ENCODE data around the gene BDKRB1.
"Not testable (repeated sequence)": the region's sequence is repeated elsewhere in the genome, so short reads cannot be mapped to it uniquely, and the experiment has no call there.

Gene BDKRB1

DNA sequence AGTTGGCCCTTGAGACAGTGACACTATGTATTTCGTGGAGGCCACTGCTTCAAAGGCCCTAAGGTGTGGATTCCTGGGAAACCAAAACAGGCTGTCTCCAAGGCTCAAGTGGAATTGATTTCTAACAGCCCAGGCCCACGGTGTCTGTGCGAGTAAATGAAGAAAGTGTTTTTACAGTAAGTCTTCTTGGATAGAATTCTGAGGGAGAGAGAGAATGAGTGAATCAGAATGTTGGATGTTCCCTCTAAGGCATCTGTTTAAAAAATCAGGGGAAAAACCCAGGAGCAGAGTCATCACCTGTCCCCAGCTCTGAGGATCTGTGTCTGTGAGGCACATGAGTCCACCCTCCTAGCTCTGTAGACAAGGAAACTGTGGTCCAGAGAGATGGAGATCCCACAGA, 22.3 kb upstream of the BDKRB1 start:
- no peak for DNase-seq (ENCODE audit: low read depth in 2 of 2)

DNA sequence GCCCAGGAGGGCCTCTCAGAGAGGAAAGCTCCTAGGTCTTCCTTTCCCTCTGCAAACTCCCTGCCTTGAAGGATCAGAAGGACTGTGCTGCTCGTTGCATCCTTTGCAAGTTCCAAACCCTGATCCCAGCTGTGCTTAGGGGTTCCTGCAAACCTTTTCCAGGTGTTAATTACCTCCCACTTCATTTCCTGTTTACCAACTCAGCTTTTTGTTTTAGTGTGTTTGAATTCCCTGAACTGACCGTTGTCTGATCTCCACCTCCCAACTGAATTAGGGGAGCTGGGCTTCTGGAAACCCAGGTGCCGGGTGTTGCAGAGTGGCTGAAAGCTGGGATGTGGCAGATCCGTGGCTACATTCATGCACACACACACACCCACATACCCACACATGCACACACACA, 20.6 kb upstream of the BDKRB1 start:
- no peak for DNase-seq (ENCODE audit: low read depth in 2 of 2)

DNA sequence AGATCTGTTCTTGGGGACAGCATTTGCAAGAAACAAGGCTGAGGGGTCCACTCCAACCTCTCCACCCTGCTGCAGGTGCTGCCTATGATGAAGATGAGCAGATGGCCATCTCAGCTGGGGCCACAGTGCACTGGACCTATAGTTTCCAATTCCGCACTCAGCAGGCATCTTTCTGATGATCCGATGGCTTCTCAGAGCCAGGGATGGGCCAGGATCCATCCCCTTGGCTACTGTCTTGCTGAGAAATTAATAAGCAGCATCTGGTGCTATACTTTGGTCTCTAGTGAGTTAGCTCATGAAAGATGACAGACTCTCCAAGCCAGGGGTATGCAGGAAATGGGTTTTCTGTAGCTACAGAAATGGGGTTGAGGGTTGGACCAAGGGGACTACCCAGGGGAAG, 18.4 kb upstream of the BDKRB1 start:
- no peak for DNase-seq (ENCODE audit: low read depth in 2 of 2)

DNA sequence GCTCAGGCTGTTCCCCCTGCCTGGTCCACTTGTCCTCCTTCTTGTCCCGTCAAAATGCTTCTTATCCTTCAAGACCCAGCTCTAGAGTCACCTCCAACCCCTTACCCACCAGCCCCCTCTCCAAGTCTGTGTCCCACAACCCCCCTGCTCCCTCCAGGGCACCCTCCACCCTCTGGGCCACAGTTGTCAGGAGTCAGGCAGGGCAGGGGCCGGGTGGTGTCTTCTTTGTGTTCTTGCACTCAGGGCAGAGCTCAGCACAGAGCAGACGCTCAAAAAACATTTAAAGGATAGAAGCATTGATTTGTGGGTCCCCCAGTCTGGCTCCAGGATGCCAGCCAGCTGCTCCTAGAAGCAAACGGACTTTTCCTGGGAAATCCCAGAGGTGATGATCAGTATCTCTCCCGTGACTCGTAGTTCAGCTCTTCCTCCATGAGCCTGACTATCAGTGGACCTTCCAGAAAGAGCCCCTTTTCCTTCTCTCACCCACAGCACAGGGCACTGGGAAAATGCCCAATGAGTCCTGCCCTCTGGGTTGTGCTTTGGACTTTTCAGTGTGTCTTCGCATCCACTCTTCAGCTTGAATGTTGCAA, 17.2 kb upstream of the BDKRB1 start:
- no peak for DNase-seq (ENCODE audit: low read depth in 2 of 2)

DNA sequence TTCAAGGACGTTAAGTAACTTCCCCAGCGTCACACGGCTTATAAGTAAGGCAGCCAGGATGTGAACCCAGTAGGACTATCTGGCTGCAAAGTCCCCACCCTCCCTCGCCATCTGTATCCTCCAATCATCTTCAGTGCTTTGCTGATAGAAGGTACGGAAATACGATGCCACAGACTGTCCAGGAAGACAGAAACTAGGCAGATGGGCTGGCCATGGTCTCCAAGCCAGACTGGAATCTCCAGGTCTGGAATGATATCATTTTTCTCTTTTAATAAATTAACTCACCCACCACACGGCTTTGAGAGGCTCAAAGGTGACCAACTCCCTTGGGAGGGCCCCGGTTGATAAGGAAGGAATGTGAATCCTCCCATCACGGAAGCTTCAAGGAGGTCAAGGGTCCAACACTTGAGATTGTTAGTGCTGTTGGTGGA, 16.3 kb upstream of the BDKRB1 start:
- DNase-seq (ENCODE audit: low read depth in 2 of 2): no peak

DNA sequence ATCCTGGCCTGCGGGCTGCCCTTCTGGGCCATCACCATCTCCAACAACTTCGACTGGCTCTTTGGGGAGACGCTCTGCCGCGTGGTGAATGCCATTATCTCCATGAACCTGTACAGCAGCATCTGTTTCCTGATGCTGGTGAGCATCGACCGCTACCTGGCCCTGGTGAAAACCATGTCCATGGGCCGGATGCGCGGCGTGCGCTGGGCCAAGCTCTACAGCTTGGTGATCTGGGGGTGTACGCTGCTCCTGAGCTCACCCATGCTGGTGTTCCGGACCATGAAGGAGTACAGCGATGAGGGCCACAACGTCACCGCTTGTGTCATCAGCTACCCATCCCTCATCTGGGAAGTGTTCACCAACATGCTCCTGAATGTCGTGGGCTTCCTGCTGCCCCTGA, 15.4 kb upstream of the BDKRB1 start:
- DNase-seq (ENCODE audit: low read depth in 2 of 2): no peak

DNA sequence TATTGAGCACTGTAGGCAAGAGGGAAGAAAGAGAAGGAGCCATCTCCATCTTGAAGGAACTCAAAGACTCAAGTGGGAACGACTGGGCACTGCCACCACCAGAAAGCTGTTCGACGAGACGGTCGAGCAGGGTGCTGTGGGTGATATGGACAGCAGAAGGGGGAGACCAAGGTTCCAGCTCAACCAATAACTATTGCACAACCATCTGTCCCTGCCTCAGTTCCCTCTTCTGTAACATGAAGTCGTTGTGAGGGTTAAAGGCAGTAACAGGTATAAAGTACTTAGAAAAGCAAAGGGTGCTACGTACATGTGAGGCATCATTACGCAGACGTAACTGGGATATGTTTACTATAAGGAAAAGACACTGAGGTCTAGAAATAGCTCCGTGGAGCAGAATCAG, 13.9 kb upstream of the BDKRB1 start:
- DNase-seq (ENCODE audit: low read depth in 2 of 2): no peak

DNA sequence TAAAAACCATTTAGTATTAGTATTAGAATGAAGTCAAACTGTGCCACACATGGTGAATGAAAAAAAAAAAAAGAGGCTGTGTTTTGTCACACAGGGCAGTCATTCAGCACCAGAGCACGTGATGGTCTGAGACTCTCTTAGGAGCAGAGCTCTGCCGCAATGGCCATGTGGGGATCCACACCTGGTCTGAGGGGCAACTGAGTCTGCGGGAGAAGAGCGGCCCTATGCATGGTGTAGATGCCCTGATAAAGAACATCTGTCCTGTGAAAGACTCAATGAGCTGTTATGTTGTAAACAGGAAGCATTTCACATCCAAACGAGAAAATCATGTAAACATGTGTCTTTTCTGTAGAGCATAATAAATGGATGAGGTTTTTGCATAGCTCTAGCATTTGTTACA, 12.2 kb upstream of the BDKRB1 start:
- DNase-seq (ENCODE audit: low read depth in 2 of 2): no peak

DNA sequence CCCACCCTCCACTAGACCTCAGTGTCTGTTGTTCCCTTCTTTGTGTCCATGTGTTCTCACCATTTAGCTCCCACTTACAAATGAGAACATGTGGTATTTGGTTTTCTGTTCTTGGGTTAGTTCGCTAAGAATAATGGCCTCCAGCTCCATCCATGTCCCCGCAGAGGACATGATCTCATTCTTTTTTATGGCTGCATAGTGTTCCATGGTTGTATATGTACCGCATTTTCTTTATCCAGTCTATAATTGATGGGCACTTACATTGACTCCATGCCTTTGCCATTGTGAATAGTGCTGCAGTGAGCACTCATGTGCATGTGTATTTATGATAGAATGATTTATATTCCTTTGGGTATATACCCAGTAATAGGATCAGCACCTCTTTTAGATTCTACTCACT, 10.9 kb upstream of the BDKRB1 start:
- DNase-seq (ENCODE audit: low read depth in 2 of 2): not testable (repeated sequence)

DNA sequence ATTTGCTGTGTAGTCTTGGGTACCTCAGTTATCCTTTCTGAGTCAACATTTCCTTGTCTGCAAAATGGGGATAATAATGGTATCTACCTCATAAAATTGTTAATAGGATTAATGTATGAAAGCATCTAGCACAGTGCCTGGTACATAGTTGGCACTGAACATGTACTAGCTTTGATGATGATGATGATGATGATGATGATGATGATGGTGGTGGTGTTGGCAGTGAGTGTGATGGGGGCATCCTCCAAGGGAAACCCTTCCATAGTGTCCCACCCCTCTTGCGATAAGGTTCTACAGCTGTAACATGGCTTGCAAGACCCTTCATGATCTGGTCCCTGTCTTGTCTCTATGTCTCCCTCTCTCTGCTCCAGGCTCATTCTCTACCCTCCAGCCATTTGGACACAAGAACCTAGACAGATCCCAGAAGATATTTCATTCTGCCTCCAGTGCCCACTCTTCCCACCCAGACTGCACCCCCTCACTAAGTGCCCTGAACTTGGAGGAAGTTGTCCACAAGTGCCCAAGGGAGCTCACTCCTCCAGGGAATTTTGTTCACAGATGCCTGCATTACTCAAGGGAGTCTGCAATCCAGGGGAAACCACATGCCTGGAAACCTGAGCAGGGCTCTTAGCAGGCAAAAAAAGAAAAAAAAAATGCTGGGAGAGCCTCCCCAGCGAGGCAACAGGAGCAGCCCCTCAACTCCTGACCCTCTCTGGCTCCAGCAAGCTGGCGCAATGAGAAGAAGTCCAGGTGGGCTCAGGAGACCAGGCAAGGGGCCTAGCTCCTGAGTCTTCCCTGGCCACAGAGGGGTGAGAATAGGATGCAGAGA, 10.1 kb upstream of the BDKRB1 start:
- no peak for DNase-seq (ENCODE audit: low read depth in 2 of 2)

DNA sequence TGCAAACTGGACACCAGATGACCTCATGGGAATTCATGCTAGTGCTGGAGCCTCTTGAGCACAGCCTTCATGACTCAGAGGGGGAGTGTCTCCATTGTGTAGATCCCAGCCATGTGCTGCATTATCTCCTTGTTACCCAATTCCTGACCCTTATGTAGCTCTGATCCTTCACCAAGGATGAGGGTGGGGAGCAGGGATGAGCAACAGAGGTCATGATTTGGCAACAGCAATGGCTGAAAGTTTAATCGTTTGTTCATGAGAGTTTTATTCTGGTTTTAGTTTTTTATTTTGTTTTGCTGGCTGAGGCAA, 9.5 kb upstream of the BDKRB1 start:
- DNase-seq (ENCODE audit: low read depth in 2 of 2): no peak

DNA sequence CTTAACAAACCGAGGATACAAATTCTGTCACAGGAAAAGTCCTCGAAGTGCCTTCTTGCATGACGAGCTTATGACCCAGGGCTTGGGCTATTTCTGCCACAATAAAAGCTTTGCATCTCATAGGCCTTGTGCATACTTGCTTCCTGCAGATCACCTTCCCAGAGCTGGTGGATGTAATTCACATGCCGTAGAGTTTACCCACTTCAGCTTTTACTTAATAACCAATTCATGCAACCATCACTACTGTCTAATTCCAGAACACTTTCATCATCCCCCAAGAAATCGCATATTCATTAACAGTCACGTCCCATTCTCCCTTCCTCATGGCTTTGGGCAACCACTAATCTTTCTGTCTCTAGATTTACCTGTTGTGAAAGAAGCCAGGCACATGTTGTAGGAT, 9.0 kb upstream of the BDKRB1 start:
- DNase-seq (ENCODE audit: low read depth in 2 of 2): no peak

DNA sequence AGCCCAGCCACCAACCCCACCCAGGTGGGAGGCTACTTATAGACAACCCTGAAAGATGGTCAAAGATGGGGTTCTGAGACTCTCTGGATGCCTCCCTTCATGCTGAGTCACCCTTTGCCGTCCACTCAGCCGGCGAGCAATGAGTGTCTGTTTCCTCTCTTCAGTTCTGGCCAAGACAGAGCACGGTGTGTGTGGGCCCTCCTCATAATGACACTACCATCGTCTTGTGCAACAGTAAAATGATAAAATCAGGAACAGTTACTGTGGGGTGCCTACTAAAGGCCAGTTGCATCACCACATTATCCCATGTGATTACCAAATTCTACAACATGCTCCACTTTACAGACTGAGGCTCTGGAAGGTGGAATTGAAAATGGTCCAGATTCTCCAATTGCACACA, 7.0 kb upstream of the BDKRB1 start:
- no peak for DNase-seq (ENCODE audit: low read depth in 2 of 2)

DNA sequence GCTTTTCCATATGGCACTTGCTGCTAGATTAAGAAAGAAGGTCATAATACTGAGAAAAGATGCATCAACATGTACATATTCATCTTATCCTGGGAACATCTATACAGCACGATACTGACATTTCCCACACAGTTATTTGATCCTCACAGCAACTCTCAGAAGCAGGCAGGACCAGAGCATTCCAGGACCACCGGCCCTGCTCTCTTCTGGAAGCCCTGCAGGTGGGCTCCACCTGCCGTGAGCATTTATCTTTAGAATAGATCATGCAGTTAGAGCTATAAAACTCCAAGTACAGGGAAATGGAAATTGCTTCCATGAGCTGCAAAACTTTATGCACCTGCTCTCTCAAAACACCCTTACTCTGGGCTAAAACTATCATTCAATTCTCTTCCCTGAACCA, 5.5 kb upstream of the BDKRB1 start:
- no peak for DNase-seq (ENCODE audit: low read depth in 2 of 2)

DNA sequence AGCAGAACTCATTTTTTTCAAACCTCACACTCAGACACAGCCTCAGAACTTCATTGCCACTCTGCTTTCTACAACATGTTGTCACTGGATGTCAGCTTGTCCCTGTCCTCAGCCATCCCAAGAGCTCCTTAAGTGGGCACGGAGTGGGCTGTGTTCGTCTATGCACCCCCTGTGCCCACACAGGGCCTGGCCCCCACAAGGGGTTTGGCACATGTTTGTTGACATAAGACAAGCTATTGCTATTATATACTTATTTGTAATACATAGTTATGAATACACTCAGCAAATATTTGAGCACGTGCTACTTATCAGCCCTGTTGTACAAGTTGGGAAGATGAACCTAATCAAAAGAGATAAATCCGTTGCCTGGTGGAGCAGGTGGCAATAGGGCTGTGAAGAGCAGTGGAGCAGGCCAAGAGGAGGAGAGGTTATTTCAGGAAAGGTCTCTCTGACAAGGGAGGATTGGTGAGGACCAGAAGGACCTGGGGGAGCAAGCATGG, 4.3 kb upstream of the BDKRB1 start:
- DNase-seq (ENCODE audit: low read depth in 2 of 2): no peak

DNA sequence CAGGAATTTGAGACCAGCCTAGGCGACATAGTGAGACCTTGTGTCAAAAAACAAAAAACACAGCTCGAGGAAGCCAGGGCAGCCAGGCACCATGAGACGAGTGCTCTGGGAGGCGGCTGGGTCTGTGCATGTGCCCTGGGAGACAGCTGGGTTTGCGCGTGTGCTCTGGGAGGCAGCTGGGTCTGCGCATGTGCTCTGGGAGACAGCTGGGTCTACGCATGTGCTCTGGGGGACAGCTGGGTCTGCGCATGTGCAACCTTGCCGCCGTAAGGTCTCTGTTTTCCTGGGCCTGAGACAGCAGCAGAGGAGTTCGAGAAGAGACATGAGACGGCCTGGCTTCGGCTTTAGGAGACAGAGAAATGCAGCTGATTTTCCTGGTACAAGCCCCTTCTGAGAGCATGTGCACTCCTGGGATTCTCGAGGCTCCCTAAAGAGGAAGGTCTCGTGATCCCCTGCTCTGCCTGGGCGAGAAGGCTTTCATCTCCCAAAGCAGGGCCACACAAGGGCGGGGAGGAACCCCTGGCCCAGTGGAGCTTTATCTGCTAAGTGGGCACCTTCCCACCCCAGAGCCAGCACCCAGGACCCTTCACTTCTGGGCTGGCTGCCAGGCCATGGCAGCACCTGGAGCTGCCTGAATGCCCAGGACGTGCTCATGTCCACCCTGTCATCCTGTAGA, 3.5 kb upstream of the BDKRB1 start:
- DNase-seq (ENCODE audit: low read depth in 2 of 2): no peak

DNA sequence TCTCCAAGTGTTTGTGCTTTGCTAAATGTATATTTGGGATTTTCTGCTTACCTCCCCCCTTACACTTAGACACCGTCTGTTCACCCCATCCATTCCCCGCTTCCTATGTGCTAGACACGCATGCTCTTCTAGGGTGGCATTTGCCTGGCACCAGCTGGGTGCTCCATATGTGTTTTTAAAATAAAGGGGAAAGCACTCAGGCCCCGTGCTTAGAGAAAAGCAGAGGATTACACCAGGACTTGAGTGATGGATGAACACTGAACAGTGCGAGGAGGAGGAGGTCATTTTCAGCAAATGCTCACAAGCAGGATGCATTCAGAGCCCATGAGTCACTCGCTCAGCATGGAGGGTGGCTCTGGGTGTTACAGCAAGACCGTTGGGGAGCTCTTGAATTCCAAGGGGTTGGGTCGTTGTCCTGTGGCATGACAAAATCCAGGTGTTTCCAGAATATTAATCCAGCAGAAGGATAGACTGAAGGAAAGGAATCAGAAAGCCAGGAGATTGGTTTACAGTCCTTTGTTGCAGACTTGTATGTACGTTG, 2.9 kb upstream of the BDKRB1 start:
- DNase-seq (ENCODE audit: low read depth in 2 of 2): no peak

DNA sequence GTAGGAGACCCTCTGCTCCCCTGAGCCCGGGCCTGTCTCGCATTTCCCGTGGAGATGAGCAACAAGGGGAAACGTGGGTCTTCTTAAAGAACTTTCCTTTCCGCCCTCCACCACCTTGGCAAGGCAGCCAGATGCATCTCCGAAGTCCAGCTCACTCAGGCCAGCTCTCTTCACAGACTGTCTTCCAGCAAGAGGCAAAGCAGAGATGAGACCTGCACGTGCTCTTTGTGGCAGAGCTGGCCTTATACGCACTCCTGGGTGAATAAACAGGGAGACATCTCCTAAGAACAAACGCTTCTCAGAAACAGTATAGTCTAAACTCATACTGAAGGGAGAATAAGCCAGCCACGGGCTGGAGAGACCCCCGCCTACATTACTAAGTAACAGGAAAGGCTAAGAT, 1.3 kb upstream of the BDKRB1 start:
- DNase-seq (ENCODE audit: low read depth in 2 of 2): no peak

DNA sequence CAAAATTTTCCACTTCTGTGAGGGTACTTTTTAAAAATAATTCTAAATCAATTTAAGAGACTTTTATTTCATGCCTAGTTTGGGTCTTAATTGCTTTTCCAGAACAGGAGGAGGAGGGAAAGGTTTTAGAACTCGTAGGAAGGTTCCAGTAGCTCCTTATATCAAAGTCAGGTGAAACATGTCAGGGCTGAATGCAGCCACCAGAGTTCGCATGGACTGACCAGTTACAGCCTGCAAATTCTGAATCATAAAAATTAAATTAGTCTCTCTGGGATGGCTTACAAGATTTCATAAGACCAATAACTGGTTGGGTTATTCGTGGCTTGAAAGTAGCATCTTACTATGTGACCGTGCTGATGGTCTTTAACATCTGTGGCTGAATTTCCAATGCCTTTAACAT, 397 bp downstream of the BDKRB1 start:
- DNase-seq (ENCODE audit: low read depth in 2 of 2): no peak

DNA sequence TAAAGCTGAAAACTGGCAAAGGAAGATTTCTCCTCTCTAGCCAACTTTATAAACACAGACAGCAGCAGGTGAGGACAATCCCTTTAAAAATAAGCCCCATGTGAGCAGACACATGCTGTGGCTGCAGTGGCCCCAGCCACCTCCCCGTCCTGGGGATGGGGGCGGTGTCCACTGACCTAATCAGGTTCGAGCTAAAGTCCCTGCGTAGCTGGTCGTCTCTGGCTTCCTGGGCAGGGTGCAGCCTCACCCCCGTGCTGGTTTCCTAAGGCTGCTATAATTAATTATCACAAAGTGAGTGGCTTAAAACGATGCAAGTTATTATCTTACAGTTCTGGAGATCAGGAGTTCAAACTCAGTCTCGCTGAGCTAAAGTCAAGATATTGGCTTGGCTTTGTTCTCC, 1.0 kb downstream of the BDKRB1 start:
- DNase-seq (ENCODE audit: low read depth in 2 of 2): no peak

DNA sequence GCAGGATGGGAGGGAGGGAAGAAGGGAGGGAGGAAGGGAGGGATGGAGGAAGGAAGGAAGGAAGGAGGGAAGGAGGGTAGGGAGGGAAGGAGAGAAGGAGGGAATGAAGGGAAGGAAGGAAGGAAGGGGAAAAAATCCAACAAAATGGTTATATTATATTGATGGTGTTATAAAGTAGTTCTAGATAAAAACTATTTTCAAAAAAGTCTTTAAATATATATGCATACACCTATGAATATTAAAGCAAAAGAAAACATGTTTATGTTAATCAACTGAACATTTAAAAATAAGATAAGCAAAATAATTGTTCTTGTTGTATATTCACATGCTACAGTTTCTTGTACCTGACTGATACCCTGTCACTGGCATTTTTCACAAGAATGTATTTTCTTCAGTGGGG, 1.9 kb downstream of the BDKRB1 start:
- DNase-seq (ENCODE audit: low read depth in 2 of 2): no peak

DNA sequence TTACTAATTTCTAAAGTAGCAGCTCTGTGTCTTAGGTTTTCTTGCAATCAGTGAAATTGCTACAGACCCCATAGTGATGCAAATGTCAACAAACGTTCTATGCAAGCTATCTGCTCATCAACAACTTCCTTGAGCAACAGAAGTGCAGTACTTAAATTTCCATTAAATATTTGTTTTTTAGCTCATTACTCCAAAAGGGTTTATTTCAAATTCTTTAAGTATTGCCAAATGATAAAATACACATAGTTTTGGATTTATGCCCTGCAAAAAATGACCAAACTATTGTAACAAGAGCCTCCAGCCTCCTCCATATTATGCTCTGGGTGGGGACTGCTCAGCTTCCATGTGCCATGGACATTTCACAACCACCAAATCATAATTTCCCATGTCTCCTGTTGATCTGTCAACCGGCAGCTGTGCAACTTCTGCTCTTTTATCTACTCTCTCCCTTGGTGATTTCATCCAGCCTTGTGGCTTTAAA, 4.4 kb downstream of the BDKRB1 start:
- no peak for DNase-seq (ENCODE audit: low read depth in 2 of 2)

DNA sequence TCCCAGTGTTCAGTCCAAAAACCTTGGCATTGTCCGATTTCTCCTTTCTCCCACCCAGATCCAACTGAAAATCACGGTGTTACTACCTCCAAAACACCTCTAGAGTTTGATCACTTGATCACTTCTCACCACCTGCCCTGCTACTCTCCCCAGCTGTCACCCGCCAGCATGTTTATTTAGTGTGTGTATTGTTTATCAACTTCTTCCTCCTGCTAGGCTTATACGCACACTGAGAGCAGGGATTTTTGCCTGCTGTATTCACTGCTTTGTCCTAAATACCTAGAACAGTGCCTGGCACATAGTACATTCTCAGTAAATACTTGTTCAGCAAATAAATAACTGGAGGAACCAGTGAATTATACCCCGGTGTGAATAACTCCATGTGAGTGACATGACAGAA, 5.0 kb downstream of the BDKRB1 start:
- no peak for DNase-seq (ENCODE audit: low read depth in 2 of 2)

Measured in activated CD4-positive, alpha-beta T cell treated with anti-CD3 and anti-CD28 coated beads for 24 hours (primary cell).